Neuron (in vitro differentiated cells): ENCODE measurements around the gene ESPNL.

Source experiments
- H2AFZ ChIP-seq: one replicate; pipeline ENCODE4 v1.6.1; 2013; ENCODE audit warnings: low read depth, mild to moderate bottlenecking, inconsistent platforms, low read length, moderate library complexity
- H3K27me3 ChIP-seq: one replicate; pipeline ENCODE4 v1.6.1; 2013; ENCODE audit warnings: low read length; ENCODE audit not compliant: insufficient read depth
- H3K36me3 ChIP-seq: one replicate; pipeline ENCODE4 v1.6.1; 2013; ENCODE audit warnings: low read length; ENCODE audit not compliant: insufficient read depth
- H3K4me1 ChIP-seq: one replicate; pipeline ENCODE4 v1.6.1; 2013; ENCODE audit warnings: low read length; ENCODE audit not compliant: insufficient read depth
- H3K4me3 ChIP-seq: 2 replicates; pipeline ENCODE4 v1.5.1; 2013; ENCODE audit warnings: mild to moderate bottlenecking, low read length, moderate library complexity
- H3K9me3 ChIP-seq: one replicate; pipeline ENCODE4 v1.6.1; 2013; ENCODE audit warnings: low read length

ESPNL gene

GRCh38 chr2:238171575-238172187 lies 71.5 kb downstream of the ESPNL start:
- H3K4me3 ChIP-seq = no peak overlapping the region
- peaks cover 64% of the 10 kb centered on the region for H3K36me3 ChIP-seq
- H3K27me3 ChIP-seq = no peaks in the 10 kb centered on the region

GRCh38 chr2:238172439-238172838 lies 72.3 kb downstream of the ESPNL start:
- Histone ChIP-seq H3K27me3 (no peaks in the 10 kb centered on the region), H3K4me3 (no peak overlapping the region), H3K9me3 (no peaks in the 10 kb centered on the region), H2AFZ (no peak overlapping the region), H3K4me1 (no peaks in the 10 kb centered on the region), H3K36me3 (peaks cover 67% of the 10 kb centered on the region)

More at GRCh38 chr2:238171575-238172187, 71.5 kb downstream of the ESPNL start:
- Histone ChIP-seq H3K4me1 (no peaks in the 10 kb centered on the region), H2AFZ (no peak overlapping the region), H3K9me3 (no peaks in the 10 kb centered on the region)

- Histone ChIP-seq H3K4me1 (no peaks in the 10 kb centered on the region), H3K36me3 (peaks cover 80% of the 10 kb centered on the region), H2AFZ (no peak overlapping the region), H3K9me3 (no peaks in the 10 kb centered on the region), H3K27me3 (no peaks in the 10 kb centered on the region), H3K4me3 (no peak overlapping the region)
Measured at GRCh38 chr2:238173692-238174091, 73.6 kb downstream of the ESPNL start.

- Histone ChIP-seq H3K36me3 (peaks cover 80% of the 10 kb centered on the region), H3K27me3 (no peaks in the 10 kb centered on the region), H3K9me3 (no peaks in the 10 kb centered on the region), H3K4me1 (no peaks in the 10 kb centered on the region), H3K4me3 (no peak overlapping the region), H2AFZ (no peak overlapping the region)
Measured at GRCh38 chr2:238174291-238174690, 74.2 kb downstream of the ESPNL start.

- H3K36me3 ChIP-seq = peaks cover 81% of the 10 kb centered on the region
Measured at GRCh38 chr2:238174701-238175100, 74.6 kb downstream of the ESPNL start.

GRCh38 chr2:238176613-238177012 lies 76.5 kb downstream of the ESPNL start:
- H3K4me1 ChIP-seq = no peaks in the 10 kb centered on the region
- no peak overlapping the region for H2AFZ ChIP-seq
- H3K4me3 ChIP-seq = no peak overlapping the region
- no peaks in the 10 kb centered on the region for H3K9me3 ChIP-seq
- no peaks in the 10 kb centered on the region for H3K27me3 ChIP-seq
- H3K36me3 ChIP-seq = peaks cover 84% of the 10 kb centered on the region

More at GRCh38 chr2:238174701-238175100, 74.6 kb downstream of the ESPNL start:
- Histone ChIP-seq H3K4me3 (no peak overlapping the region), H2AFZ (no peak overlapping the region), H3K4me1 (no peaks in the 10 kb centered on the region), H3K9me3 (no peaks in the 10 kb centered on the region), H3K27me3 (no peaks in the 10 kb centered on the region)

GRCh38 chr2:238180554-238180953 lies 80.4 kb downstream of the ESPNL start:
- H3K4me3 ChIP-seq = no peak overlapping the region
- H2AFZ ChIP-seq = no peak overlapping the region
- no peaks in the 10 kb centered on the region for H3K27me3 ChIP-seq
- H3K4me1 ChIP-seq = peaks cover 6% of the 10 kb centered on the region
- H3K36me3 ChIP-seq = peaks cover 88% of the 10 kb centered on the region
- H3K9me3 ChIP-seq = no peaks in the 10 kb centered on the region

- Histone ChIP-seq H3K4me3 (no peak overlapping the region), H2AFZ (no peak overlapping the region), H3K9me3 (no peaks in the 10 kb centered on the region), H3K4me1 (peaks cover 6% of the 10 kb centered on the region), H3K36me3 (peaks cover 94% of the 10 kb centered on the region), H3K27me3 (no peaks in the 10 kb centered on the region)
Measured at GRCh38 chr2:238182362-238182761, 82.2 kb downstream of the ESPNL start.
